H1 (cell line): Measurements from ENCODE around the gene UBE2E3. TPM values are rescaled to one million over a fixed set of nuclear protein-coding genes. Genes with fewer than 3 reads are reported as not detected.

ENCODE experiments used
- JUN ChIP-seq: IDR thresholded peaks from 2 replicates; pipeline ENCODE4 v1.6.1; 2011; ENCODE audit warnings: low read depth, mild to moderate bottlenecking, improper control_type of control experiment, low read length
- JUND ChIP-seq: IDR thresholded peaks from 2 replicates; pipeline ENCODE4 v1.6.1; 2011; ENCODE audit warnings: mild to moderate bottlenecking, improper control_type of control experiment, low read length
- NRF1 ChIP-seq: IDR thresholded peaks from 2 replicates; pipeline ENCODE4 v1.6.1; 2011; ENCODE audit warnings: mild to moderate bottlenecking, low read depth, low read length, improper control_type of control experiment
- PHF8 ChIP-seq: fragments of 200-600 bp; sonication (generic); conservative IDR thresholded peaks from 2 replicates; pipeline ENCODE4 v1.7.1; 2012; ENCODE audit warnings: low read depth, mild to moderate bottlenecking, inconsistent platforms, low read length, moderate library complexity
- RXRA ChIP-seq: IDR thresholded peaks from 2 replicates; pipeline ENCODE4 v1.6.1; 2011; ENCODE audit warnings: low read depth, mild to moderate bottlenecking, low read length, moderate library complexity; ENCODE audit not compliant: insufficient read depth
- TCF12 ChIP-seq: IDR thresholded peaks from 2 replicates; pipeline ENCODE4 v1.6.1; 2011; ENCODE audit warnings: low read depth, mild to moderate bottlenecking, low read length
- polyA plus RNA-seq, 7 experiments: library from polyadenylated mRNA; depleted of rRNA in 3 of 7; stranded (reverse) in 5 of 7; unstranded in 2 of 7; fragments of >200 nt in 5 of 7; fragments of 200-250 nt in 2 of 7; gene quantifications; 1 replicate in 5 of 7; 2 replicates in 1 of 7; 4 replicates in 1 of 7; pipeline versions ENCODE4 v1.2.1 to v1.2.3, GENCODE V29; 2011 to 2013; ENCODE audit warnings: missing spikeins in 2 of 7, mixed read lengths in 2 of 7
- total RNA-seq: library from RNA; stranded (reverse); fragmentation: NEBNext Ultra II Directional; extraction: Animal tissue kit (Norgen Biotek cat#: 25700); gene quantifications from 2 replicates; pipeline ENCODE4 v1.2.1, GENCODE V29; 2021

Gene UBE2E3
- total and polyA plus RNA-seq, 2 of the 8 experiments (the other 6 are each of a cell fraction or from before 2014, with no cell fraction given), result 106 to 132 TPM

DNA sequence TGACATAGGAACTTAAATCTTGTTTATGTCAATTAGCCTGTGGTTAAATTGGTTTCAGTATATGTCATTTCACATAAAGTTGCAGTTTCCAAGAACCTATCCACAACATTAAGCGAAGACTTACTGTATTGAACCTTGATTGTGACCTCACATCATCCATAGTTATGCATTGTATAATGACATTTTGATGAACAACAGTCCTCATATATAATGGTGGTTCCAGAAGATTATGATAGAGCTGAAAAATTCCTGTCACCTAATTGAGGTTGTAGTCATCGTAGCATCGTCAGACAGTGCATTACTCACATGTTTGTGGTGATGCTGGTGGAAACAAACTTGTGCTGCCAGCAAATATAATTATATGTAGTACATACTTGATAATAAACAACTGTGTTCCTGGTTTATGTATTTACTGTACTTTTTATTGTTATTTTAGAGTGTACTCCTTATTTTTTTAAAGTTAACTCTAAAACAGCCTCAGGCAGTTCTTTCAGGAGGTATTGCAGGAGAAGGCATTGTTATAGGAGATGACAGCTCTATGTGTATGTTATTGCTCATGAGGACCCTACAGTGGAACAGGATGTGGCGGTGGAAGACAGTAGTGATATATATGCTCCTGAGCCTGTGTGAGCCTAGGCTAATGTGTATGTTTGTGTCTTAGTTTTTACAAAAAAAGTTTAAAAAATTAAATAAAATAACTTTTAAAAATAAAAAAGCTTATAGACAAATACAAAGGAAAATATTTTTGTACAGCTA lies 56.6 kb downstream of the UBE2E3 start (continued):
- no peak for TF ChIP-seq PHF8
- TF ChIP-seq JUND, result no peak
- TF ChIP-seq RXRA, result no peak
- TF ChIP-seq JUN, result no peak
- no peak for TF ChIP-seq NRF1
- TF ChIP-seq TCF12, result no peak
